ENCODE measurements around the gene ATN1.

GRCh38 chr12:6963016-6963731, 35.4 kb downstream of the ATN1 start:
- no peak for TF ChIP-seq SP1 (IDR thresholded peaks at IDR 0.05)
- no peak for TF ChIP-seq FOXM1 (IDR thresholded peaks at IDR 0.05; ENCODE audit: borderline replicate concordance)
- TF ChIP-seq PKNOX1 (IDR thresholded peaks at IDR 0.05) = no peak
- no peak for TF ChIP-seq NFRKB (IDR thresholded peaks at IDR 0.05)
- no peak for TF ChIP-seq FOXK2 (IDR thresholded peaks at IDR 0.05)
- no peak for TF ChIP-seq LEF1 (IDR thresholded peaks at IDR 0.05; ENCODE audit: borderline replicate concordance)
- no peak for TF ChIP-seq TARDBP (IDR thresholded peaks at IDR 0.05)
- no peak for TF ChIP-seq ELF4 (IDR thresholded peaks at IDR 0.05)
- TF ChIP-seq BHLHE40 (IDR thresholded peaks at IDR 0.05; ENCODE audit: borderline replicate concordance) = no peak
